NCI-H2227 (cell line): ENCODE measurements around the gene QRSL1.
"Not testable (repeated sequence)": the region's sequence is repeated elsewhere in the genome, so short reads cannot be mapped to it uniquely, and the experiment has no call there.

Experiments
- DNase-seq: peaks from one replicate; lab custom pipeline; 2025; ENCODE audit not compliant: unreplicated experiment; lab: John Stamatoyannopoulos, UW

The QRSL1 gene

DNA sequence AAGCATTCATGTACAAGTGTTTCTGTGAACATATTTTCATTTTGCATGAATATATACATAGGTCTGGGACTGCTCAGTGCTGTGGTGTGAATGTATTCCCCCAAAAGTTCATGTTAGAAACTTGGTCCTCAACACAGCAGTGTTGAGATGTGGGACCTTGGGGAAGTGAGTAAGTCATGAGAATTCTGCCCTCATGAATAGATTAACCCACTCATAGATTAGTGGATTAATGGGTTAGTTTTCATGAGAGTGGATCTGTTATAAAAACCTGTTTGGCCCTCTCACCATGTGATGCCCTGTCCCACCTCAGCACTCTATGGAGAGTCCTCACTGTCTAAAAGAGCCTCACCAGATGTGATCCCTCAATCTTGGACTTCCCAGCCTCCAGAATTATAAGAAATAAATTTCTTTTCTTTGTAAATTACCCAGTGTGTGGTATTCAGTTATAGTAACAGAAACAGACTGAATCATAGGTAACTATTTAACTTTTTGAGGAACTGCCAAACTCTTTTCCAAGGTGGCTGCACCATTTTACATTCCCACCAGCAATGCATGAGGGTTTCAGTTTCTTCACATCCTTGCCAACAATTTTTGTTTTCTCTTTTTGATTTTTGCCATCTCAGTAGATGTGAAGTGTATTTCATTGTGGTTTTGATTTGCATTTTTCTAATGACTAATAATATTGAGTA, 45.3 kb downstream of the QRSL1 start:
- DNase-seq = no peak

DNA sequence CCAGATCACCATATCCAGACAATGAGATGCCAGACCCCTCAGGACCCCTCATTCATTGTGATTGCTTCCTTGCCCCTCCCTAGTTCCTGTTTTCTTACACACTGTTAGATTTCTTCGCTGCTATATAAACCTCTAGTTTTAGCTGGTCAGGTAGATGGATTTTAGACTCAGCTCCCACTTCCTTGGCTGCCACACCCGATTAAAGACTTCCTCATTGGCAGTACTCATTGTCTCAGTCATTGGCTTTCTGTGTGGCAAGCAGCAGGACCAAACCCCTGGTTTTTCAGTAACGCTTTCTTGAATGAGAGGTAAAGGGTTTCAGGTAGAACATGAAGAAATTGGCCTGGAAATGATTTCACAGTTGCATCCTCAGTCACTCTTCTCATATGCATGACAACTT, 47.9 kb downstream of the QRSL1 start:
- DNase-seq = no peak

DNA sequence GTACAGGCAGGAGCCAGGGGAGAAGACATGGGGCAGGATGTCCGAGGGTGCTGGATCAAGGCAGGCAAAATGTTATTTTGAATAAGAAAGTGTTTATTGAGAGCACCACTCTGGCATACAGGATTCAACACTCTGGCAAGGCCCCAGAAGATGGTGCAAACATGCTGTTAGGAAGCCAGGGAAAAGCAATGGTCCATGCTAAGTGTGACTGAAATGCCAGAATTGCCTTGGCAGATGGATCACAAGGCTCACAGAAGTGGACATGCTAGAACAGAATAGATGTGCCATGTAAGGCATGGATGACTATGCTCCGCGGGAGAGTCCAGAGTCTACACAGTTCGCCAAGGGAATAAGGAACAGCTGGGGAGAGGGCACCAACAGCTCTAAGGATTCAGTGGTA, 54.6 kb downstream of the QRSL1 start:
- no peak for DNase-seq

DNA sequence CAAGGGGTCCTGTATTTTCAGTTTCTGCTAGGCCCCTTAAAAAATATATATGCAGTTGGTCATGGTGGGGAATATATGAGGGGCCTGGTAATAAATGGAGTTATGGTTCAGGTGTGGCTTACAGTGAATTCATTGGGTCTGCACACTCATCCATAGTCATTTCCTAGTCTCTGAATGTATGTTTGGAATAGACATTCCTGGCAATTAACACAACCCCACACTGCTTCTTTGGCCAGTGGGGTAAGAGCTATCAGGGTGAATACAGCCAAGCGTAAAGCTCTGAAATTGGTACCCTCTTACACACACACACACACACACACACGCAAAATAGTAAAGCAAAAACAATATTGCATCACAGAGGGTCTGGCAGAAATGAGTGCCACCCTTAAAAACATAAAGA, 56.5 kb downstream of the QRSL1 start:
- no peak for DNase-seq

DNA sequence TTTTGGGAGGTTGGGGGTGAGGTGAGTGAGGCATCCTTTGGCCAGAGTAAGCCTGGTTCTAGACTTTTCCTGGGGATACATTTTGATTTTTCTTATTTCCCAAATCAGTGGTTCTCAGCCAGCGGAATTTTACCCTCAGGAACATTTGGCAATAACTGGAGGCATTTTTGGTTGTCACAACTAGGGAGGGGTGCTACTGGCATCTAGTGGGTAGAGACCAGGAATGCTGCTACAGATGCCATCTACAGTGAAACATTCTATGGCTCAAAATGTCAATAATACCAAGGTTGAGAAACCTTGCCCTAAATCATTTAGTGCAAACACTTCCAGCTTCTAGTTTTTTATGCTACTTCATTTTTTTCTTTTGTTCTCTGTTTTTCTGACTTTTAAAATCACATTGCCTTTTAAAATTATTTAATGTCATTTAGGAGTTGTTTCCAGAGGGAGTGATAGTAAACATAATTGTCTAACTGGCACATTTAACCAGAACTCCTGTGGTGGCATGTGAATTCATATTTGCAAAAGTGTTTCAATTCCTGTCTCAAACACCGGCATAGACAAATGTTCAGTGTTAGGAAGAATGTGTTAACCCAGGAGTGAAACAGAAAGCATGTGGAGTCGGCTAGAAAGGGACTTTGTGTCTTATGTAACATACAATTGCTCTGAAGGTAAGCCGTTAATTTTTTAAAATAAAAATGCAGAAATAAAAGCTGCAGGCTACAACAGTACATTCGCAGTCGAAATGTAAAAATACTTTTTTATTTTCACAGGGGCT, 59.0 kb downstream of the QRSL1 start:
- DNase-seq = no peak

DNA sequence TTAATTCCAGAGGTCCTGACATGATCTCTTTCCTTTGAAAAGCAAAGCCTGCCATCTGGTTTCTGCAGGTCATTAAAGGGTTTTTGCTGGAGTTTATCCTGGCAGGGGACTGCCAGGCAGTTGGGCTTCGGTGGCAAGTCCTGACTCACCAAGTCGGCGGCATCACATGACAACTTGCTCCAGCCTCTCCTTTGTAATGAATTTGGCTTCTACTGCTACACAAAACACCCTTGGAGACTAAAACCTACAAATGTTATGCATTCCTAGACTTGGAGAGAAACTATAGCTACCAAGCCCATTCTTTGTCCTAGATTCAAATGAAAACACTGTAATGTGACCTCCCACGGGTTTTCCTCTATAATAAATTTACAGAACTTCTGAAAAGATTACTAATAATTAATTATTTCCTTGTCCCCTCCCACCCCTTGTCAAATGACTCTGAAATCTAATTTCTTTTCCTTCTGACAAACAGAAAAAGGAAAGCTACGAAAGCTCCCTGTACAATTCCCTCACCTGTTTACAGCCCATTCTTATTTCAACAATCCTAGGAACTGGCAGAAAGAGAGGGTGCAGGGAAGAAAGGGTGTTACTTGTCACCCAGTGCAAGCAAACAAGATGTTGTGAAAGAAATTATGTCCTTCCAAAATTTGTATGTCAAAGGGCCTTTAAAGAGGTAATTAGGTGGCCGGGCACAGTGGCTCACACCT, 62.9 kb downstream of the QRSL1 start:
- DNase-seq = no peak

DNA sequence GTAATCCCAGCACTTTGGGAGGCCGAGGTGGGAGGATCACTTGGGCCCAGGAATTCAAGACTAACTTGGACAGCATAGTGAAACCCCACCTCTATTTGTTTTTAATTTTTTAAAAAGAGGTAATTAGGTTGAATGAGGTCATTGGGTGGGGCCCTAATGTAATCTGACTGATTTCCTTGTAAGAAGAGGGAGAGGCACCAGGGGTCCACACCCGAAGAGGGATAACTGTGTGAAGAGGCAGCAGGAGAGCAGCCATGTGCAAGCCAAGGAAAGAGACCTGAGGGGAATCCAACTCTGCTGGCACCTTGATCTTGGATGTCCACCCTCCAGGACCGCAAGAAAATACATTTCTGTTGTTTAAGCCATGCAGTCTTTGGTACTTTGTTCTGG, 63.4 kb downstream of the QRSL1 start:
- no peak for DNase-seq

DNA sequence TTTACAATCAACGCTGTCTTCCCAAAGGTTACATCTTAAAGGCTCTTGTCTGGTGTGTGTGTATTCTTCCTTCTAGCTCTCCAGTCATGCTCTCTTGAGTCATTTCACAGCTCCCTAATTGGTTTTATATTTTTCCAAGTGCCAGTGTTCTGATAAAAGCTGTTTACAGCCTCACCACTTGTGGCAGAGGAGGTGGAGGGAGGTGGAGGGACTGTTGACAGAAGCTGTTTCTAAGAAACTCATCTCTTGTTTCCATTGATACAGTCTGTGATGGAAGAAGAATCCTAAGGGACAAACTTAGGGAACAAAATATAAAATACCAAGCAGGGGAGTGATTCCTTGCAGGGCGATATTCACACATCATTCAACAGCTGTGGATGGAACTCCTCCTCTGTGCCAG, 64.0 kb downstream of the QRSL1 start:
- peak; percentile 3 for DNase-seq

DNA sequence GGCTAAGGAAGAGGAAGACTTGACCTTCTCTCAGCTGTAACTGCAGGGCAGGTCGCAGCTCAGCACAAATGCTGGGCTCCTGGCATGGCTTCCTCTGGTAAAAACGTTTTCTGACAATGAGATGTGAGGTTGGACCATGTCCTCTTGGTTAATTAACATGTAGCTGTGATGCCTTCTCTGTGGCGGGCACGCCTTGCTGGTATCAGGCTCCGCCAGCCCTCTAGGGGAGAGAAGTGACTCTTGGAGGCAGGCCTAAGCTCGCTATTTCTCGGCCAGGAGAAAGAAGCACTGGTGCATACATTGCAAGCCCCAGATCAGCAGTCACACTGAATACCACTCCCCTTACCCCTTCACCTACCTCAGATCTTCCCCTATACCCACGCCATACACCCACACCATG, 65.0 kb downstream of the QRSL1 start:
- DNase-seq = no peak

DNA sequence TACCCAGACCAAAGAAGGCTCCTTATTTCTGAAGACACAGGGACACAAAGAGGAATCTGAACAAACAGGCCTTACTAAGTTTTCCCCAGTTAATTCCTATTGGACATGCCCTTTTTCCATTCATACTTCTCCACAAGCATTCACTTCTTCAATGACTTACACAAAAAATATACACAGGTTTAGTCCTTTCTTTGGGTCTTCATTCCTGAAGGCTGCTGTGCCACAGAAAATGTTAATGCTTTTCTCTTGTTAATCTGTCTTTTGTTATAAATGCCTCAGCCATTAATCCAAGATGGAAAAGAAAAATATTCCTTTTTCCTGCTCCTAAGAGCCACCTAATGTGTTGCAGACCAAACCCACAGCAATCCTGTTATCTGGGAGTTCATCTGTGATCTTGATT, 71.2 kb downstream of the QRSL1 start:
- no peak for DNase-seq

DNA sequence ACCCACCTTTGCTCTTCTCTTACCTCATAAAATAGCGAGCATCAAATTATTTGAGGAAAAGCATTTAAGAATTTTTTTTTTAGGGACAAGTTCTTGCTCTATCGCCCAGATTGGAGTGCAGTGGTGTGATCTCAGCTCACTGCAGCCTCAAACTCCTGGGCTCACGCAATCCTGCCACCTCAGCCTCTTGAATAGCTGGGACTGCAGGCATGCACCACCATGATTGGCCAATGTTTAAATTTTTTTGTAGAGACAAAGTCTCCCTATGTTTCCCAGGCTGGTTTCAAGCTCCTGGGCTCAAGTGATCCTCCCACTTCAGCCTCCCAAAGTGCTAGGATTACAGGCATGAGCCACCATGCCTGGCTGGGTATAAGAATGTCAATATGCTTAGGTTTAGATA, 71.8 kb downstream of the QRSL1 start:
- DNase-seq = not testable (repeated sequence)

DNA sequence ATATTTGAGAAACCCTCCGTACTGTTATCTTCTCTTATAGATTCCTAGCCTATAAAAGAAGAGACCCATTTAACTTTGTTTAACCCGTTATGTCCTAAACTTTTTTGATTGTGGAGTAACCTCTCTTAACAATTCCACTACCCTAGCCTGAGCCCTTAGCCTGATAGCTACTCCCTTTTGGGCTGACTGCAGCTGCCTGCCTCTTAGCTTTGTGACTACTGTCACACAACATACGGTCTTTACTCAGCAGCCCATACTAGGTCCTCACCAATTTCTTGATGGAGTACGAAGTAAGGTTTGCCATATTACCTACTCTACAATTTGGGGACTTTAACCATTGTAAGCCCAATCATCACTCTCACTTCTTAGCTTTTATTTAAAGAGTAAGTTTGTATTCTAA, 72.7 kb downstream of the QRSL1 start:
- no peak for DNase-seq

DNA sequence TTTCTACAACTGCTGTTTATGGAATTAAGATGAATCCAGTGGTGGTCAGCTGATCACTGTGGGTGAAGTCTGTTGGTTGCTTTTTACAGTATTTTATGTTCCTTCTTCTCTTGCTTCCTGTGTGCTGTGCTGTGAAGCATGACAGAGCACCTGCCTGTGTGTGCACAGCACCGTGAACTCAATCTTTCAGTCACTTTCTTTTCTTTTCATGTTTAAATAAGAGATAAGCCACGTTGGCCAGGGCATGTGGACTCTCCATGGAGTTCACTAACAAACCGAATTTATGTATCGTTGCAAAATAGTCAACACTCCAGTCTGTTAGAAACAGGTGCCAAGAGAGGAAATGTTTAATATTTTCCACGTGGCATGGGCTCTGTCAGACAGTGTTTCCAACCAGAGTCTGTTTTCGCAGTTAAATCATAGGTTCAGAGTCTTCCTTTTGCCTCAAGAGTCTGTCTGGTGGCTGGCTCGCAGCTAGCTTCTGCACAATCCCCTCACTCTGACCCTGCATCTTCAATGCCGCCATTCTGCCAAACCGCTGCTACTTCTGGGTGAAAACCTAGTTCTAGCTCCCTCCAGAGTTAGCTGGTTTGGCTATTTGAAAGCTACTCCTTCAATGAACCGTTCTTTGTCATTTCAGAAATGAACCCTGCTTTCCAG, 73.2 kb downstream of the QRSL1 start:
- DNase-seq = no peak

DNA sequence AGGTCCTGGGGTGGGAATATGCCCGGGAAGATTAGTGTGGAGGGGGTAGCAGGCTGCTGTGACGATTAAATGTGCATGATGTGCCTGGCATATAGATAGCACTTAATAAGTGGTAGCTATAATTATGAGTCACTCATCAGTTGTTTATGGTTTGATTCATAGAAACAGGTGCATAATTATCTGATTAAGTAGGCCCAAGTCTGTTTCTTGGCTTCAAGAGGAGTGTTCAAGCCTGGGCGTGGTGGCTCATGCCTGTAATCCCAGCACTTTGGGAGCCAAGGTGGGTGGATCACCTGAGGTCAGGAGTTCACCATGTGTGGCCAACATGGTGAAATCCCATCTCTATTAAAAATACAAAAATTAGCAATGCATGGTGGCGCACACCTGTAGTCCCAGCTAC, 74.9 kb downstream of the QRSL1 start:
- no peak for DNase-seq

DNA sequence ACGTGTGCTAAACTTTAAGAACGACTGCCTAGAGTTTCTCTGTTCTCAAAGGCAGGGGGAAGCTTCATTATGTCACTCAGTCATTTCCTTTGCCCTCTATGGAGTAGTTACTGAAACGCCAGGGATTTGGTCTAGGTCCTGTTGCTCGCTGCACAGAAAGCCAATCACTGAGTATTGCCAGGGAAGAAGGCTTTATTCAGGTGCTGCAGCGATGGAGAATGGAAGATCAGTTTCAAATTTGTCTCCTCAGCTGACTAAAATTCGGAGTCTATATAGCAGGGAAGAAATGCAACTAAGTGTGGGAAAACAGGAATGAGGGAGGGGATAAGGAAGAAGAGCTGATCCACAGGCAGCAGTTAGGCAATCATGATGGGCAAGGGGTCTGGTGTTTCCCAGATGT, 75.8 kb downstream of the QRSL1 start:
- DNase-seq = no peak

DNA sequence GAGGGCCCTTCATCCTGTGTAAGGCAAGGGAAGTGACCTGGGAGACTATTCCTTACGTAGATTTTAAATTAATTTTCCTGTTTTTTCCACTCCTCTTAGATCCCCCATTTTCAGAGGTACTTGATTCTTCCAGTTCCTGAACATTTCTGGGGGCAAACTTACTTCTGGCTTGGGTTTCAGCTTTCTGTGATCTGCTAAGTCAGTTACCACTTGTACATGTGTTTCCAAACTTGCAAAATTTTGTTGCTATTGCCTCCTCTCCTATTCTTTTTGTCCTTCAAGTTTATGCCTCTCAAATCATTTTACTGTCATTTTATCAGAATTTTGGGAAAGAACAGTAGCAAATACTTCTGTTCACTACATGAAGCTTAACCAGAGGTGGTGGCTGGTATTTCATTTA, 81.2 kb downstream of the QRSL1 start:
- no peak for DNase-seq

DNA sequence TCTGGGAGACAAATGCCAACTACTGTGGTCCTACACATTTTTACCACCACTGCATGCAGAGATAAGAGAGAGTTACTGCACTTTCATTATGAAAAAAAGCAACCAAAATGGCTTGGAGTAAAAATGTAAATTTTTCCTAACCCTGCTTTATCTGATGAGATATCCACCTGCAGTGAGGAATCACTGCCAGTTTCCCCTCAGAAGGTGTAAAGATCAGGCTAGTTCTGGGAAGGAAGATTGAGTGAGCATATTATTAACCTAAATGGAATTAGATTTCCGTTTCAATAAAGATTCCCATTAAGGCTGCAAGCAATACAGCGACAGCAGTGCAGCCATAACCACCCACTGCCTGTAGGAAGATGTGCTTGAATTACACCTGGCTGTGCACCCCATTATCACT, 84.9 kb downstream of the QRSL1 start:
- DNase-seq = no peak

DNA sequence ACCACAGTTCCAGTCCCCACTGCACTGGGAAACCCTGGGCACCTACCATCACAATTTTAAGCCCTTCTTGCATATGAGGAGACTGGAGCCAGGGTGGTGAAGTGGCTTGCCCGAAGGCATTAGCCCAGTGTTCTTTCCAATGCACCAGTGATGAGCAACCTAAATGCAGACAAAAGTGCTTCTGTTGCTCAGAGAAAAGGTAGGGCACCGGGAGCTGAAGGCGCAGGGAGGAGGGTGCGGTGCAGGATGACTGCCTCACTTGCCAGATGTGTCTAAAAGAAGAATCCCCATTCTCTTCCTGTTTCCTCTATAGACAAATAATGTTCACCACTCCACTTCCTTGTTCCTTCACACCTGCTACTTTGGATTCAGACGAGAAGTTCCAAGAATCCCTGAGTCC, 86.5 kb downstream of the QRSL1 start:
- no peak for DNase-seq

DNA sequence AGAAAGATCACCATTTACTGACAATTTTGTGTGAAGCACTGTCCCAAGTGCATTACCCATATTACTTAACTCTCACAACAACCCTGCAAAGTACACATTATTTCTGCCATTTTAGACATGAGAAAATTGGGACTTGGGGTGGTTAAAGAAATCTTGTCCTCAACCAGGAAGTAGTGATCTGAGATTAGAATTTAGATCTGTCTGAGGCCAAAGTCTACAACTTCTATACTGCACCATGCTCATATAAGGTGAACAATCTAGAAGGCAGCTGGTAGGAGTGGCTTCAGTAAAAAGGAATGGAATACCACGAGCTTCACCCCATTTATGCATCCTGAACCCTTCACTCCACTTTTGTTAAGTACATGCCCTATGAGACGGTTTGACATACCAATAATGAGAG, 87.6 kb downstream of the QRSL1 start:
- no peak for DNase-seq
